CD14-positive monocyte (primary cell): Measurements from ENCODE around the gene FIGN. TPM values are rescaled to one million over a fixed set of nuclear protein-coding genes. Genes with fewer than 3 reads are reported as not detected.

Experiments used
- DNase-seq, 3 donors: peaks; one replicate each; pipeline ENCODE4 v3.0.0-alpha.2; 2011 to 2022
- H2AFZ ChIP-seq: 2 replicates; pipeline ENCODE4 v1.6.0; 2012; ENCODE audit warnings: mild to moderate bottlenecking, low read depth, low read length, inconsistent platforms; ENCODE audit not compliant: insufficient read depth, poor library complexity, severe bottlenecking
- H3K27ac ChIP-seq, 2 donors: 1 replicate in 1 of 2; 2 replicates in 1 of 2; pipeline ENCODE4 v1.5.1; 2012 to 2013; ENCODE audit warnings: low read length in 2 of 2, control low read depth in 1 of 2, inconsistent platforms in 1 of 2, low read depth in 1 of 2, mild to moderate bottlenecking in 1 of 2
- H3K27me3 ChIP-seq, 2 donors: one replicate each; pipeline versions ENCODE4 v1.6.0 to v1.6.1; 2011 to 2013; ENCODE audit warnings: low read length in 2 of 2; ENCODE audit not compliant: control insufficient read depth in 2 of 2, insufficient read depth in 2 of 2
- H3K36me3 ChIP-seq, 2 donors: replicated peaks in 1 of 2; 1 replicate in 1 of 2; 2 replicates in 1 of 2; pipeline versions ENCODE4 v1.5.1 to v1.6.1; 2012 to 2013; ENCODE audit warnings: low read length in 2 of 2, control low read depth in 1 of 2, inconsistent platforms in 1 of 2, mild to moderate bottlenecking in 1 of 2; ENCODE audit not compliant: insufficient read depth in 2 of 2, control insufficient read depth in 1 of 2
- H3K4me1 ChIP-seq, 2 donors: 1 replicate in 1 of 2; 2 replicates in 1 of 2; pipeline versions ENCODE4 v1.5.1 to v1.6.1; 2012 to 2013; ENCODE audit warnings: low read length in 2 of 2, control low read depth in 1 of 2, inconsistent platforms in 1 of 2, mild to moderate bottlenecking in 1 of 2, moderate library complexity in 1 of 2; ENCODE audit not compliant: insufficient read depth in 2 of 2, control insufficient read depth in 1 of 2
- H3K4me2 ChIP-seq: replicated peaks from 2 replicates; pipeline ENCODE3; 2012; ENCODE audit warnings: low read length, moderate library complexity, mild to moderate bottlenecking; ENCODE audit not compliant: poor library complexity, severe bottlenecking; ENCODE audit errors: extremely low read depth
- H3K4me3 ChIP-seq, 3 experiments: fragments of 200-600 bp in 1 of 3; sonication (generic) in 1 of 3; replicated peaks in 1 of 3; 1 replicate in 2 of 3; 2 replicates in 1 of 3; pipeline ENCODE4 v1.5.1; 2011 to 2013; ENCODE audit warnings: low read length in 3 of 3, mild to moderate bottlenecking in 3 of 3, control low read depth in 2 of 3, low read depth in 2 of 3, inconsistent platforms in 1 of 3, moderate library complexity in 1 of 3
- H3K79me2 ChIP-seq: 2 replicates; pipeline ENCODE4 v1.6.0; 2012; ENCODE audit warnings: mild to moderate bottlenecking, control low read depth, inconsistent platforms, low read length, moderate library complexity; ENCODE audit not compliant: insufficient read depth
- H3K9ac ChIP-seq: 2 replicates; pipeline ENCODE4 v1.6.0; 2017; ENCODE audit warnings: low read length, mild to moderate bottlenecking; ENCODE audit not compliant: insufficient read depth, poor library complexity, severe bottlenecking
- H3K9me3 ChIP-seq, 2 donors: replicated peaks in 1 of 2; 1 replicate in 1 of 2; 2 replicates in 1 of 2; pipeline versions ENCODE4 v1.5.1 to v1.6.1; 2012 to 2013; ENCODE audit warnings: low read length in 2 of 2, control low read depth in 1 of 2; ENCODE audit not compliant: control insufficient read depth in 1 of 2, insufficient read depth in 1 of 2
- H4K20me1 ChIP-seq: 2 replicates; pipeline ENCODE4 v1.6.0; 2012; ENCODE audit warnings: mild to moderate bottlenecking, low read length, control low read depth, moderate library complexity; ENCODE audit not compliant: insufficient read depth
- H3K27ac Mint-ChIP-seq, 7 donors: one replicate each; pipeline ENCODE4 v1.8.0; 2020; ENCODE audit warnings: mild to moderate bottlenecking in 7 of 7, mixed read lengths in 7 of 7, moderate library complexity in 6 of 7, inconsistent platforms in 2 of 7
- H3K27me3 Mint-ChIP-seq, 3 donors: one replicate each; pipeline ENCODE4 v1.8.0; 2021 to 2022; ENCODE audit warnings: low read depth in 3 of 3, mild to moderate bottlenecking in 3 of 3, mixed read lengths in 3 of 3, moderate library complexity in 3 of 3, inconsistent platforms in 1 of 3
- H3K36me3 Mint-ChIP-seq, 2 donors: one replicate each; pipeline ENCODE4 v1.8.0; 2020; ENCODE audit warnings: mixed read lengths in 2 of 2, inconsistent platforms in 1 of 2, mild to moderate bottlenecking in 1 of 2
- H3K4me1 Mint-ChIP-seq: one replicate; pipeline ENCODE4 v1.8.0; 2020; ENCODE audit warnings: mild to moderate bottlenecking, mixed read lengths
- H3K4me3 Mint-ChIP-seq, 2 donors: one replicate each; pipeline ENCODE4 v1.8.0; 2020; ENCODE audit warnings: mild to moderate bottlenecking in 2 of 2, mixed read lengths in 2 of 2, moderate library complexity in 1 of 2
- H3K9me3 Mint-ChIP-seq, 7 donors: one replicate each; pipeline ENCODE4 v1.8.0; 2020 to 2022; ENCODE audit warnings: mixed read lengths in 7 of 7, mild to moderate bottlenecking in 6 of 7, moderate library complexity in 6 of 7, inconsistent platforms in 2 of 7
- WGBS: methylation state at CpG from one replicate; pipeline ENCODE4 v1.1.5; 2013; ENCODE audit warnings: missing lambda C conversion rate; ENCODE audit not compliant: insufficient coverage; 5-methylcytosine and 5-hydroxymethylcytosine counted together
- intact Hi-C, 2 donors: fragments of 100-400 bp; cut with micrococcal nuclease; formaldehyde crosslinking; loops; one replicate each; pipeline versions ENCODE4 v1.15.0 to v1.15.1; 2023
- polyA plus RNA-seq, 3 donors: library from polyadenylated mRNA; depleted of rRNA in 1 of 3; unstranded in 2 of 3; stranded (reverse) in 1 of 3; fragments of 300-500 nt in 2 of 3; fragments of >200 nt in 1 of 3; fragmentation: Illumina TruSeq in 2 of 3; gene quantifications; 1 replicate in 2 of 3; 2 replicates in 1 of 3; pipeline ENCODE4 v1.2.3, GENCODE V29; 2012 to 2021
- TF ChIP-seq, protein P1 (sequence below): fragments of 200-600 bp; IDR thresholded peaks from one replicate; pipeline ENCODE4 v1.8.0; 2022; ENCODE audit warnings: antibody characterized with exemption, mild to moderate bottlenecking

FIGN gene
- polyA plus RNA-seq, 3 donors, result not detected

- H3K9ac ChIP-seq, result no peak overlapping the region
- no peaks in the 10 kb centered on the region for H3K79me2 ChIP-seq
- no peak overlapping the region for H3K4me2 ChIP-seq
- Mint-ChIP-seq H3K9me3 (peaks cover 0 to 3% (median 0%) of the 10 kb centered on the region in 7 donors), H3K4me3 (no peak overlapping the region), H3K27ac (no peak overlapping the region), H3K4me1 (no peaks in the 10 kb centered on the region), H3K36me3 (no peaks in the 10 kb centered on the region), H3K27me3 (peaks cover 0 to 2% (median 0%) of the 10 kb centered on the region in 3 donors)
- no peak overlapping the region for H2AFZ ChIP-seq
- no peaks in the 10 kb centered on the region for H3K36me3 ChIP-seq
- no peak overlapping the region for H3K4me3 ChIP-seq
- WGBS, result 60% methylated on average over 1 of the region's 3 CpGs
- DNase-seq, result no peak
- no peaks in the 10 kb centered on the region for H3K27me3 ChIP-seq
- TF ChIP-seq, protein P1, sequence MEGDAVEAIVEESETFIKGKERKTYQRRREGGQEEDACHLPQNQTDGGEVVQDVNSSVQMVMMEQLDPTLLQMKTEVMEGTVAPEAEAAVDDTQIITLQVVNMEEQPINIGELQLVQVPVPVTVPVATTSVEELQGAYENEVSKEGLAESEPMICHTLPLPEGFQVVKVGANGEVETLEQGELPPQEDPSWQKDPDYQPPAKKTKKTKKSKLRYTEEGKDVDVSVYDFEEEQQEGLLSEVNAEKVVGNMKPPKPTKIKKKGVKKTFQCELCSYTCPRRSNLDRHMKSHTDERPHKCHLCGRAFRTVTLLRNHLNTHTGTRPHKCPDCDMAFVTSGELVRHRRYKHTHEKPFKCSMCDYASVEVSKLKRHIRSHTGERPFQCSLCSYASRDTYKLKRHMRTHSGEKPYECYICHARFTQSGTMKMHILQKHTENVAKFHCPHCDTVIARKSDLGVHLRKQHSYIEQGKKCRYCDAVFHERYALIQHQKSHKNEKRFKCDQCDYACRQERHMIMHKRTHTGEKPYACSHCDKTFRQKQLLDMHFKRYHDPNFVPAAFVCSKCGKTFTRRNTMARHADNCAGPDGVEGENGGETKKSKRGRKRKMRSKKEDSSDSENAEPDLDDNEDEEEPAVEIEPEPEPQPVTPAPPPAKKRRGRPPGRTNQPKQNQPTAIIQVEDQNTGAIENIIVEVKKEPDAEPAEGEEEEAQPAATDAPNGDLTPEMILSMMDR, result no peak
- H3K4me1 ChIP-seq, result no peaks in the 10 kb centered on the region
- peaks cover 7% of the 10 kb centered on the region in 2 donors for H3K9me3 ChIP-seq
- no peaks in the 10 kb centered on the region for H4K20me1 ChIP-seq
- no peak overlapping the region for H3K27ac ChIP-seq
- intact Hi-C loops, result no loop called here
These were observed 186.8 kb downstream of the FIGN start for GRCh38 chr2:163548970-163549369.
